Fibroblast of lung (primary cell): ENCODE measurements around the gene MGLL. TPM values are rescaled to one million over a fixed set of nuclear protein-coding genes. Genes with fewer than 3 reads are reported as not detected.

Source experiments
- DNase-seq, 2 donors: peaks; one replicate each; pipeline versions ENCODE4 v3.0.0 to v3.0.0-alpha.2; 2010; ENCODE audit warnings: low read depth in 2 of 2
- H2AFZ ChIP-seq: 2 replicates; pipeline ENCODE4 v1.5.1; 2012; ENCODE audit warnings: low read length, control low read depth, inconsistent platforms
- H3K27ac ChIP-seq: 2 replicates; pipeline ENCODE4 v1.5.1; 2011; ENCODE audit warnings: low read length, control low read depth; ENCODE audit not compliant: insufficient read depth
- H3K27me3 ChIP-seq: 2 replicates; pipeline ENCODE4 v1.5.1; 2011; ENCODE audit warnings: mild to moderate bottlenecking, low read length; ENCODE audit not compliant: control insufficient read depth, insufficient read depth
- H3K36me3 ChIP-seq: 2 replicates; pipeline ENCODE4 v1.5.1; 2011; ENCODE audit warnings: low read length; ENCODE audit not compliant: control insufficient read depth, insufficient read depth
- H3K4me1 ChIP-seq: 2 replicates; pipeline ENCODE4 v1.5.1; 2011; ENCODE audit warnings: low read length; ENCODE audit not compliant: control insufficient read depth, insufficient read depth; ENCODE audit errors: extremely low read depth
- H3K4me2 ChIP-seq: 2 replicates; pipeline ENCODE4 v1.5.1; 2011; ENCODE audit warnings: low read length, control low read depth; ENCODE audit not compliant: insufficient read depth; ENCODE audit errors: extremely low read depth
- H3K4me3 ChIP-seq, 4 experiments: fragments of 200-600 bp in 1 of 4; sonication (generic) in 1 of 4; replicated peaks in 1 of 4; 2 replicates each; pipeline ENCODE4 v1.5.1; 2011 to 2016; ENCODE audit warnings: low read length in 4 of 4, low read depth in 3 of 4, mild to moderate bottlenecking in 3 of 4, control low read depth in 2 of 4, inconsistent platforms in 1 of 4, mixed read lengths in 1 of 4; ENCODE audit not compliant: insufficient read depth in 1 of 4; ENCODE audit errors: control extremely low read depth in 1 of 4
- H3K79me2 ChIP-seq: 2 replicates; pipeline ENCODE4 v1.5.1; 2012; ENCODE audit warnings: mild to moderate bottlenecking, low read length, inconsistent platforms; ENCODE audit not compliant: control insufficient read depth, insufficient read depth
- H3K9ac ChIP-seq: 2 replicates; pipeline ENCODE4 v1.5.1; 2011; ENCODE audit warnings: mild to moderate bottlenecking, low read length, control low read depth; ENCODE audit not compliant: insufficient read depth
- H3K9me3 ChIP-seq: 2 replicates; pipeline ENCODE4 v1.5.1; 2012; ENCODE audit warnings: low read depth, low read length; ENCODE audit not compliant: control insufficient read depth, insufficient read depth
- H4K20me1 ChIP-seq: 2 replicates; pipeline ENCODE4 v1.5.1; 2011; ENCODE audit warnings: low read length; ENCODE audit not compliant: control insufficient read depth, insufficient read depth; ENCODE audit errors: extremely low read depth
- CTCF ChIP-seq, 2 donors: IDR thresholded peaks in 1 of 2; conservative IDR thresholded peaks in 1 of 2; 1 replicate in 1 of 2; 2 replicates in 1 of 2; pipeline ENCODE4 v1.5.1; 2011 to 2012; ENCODE audit warnings: low read length in 2 of 2, control low read depth in 1 of 2, inconsistent platforms in 1 of 2, low read depth in 1 of 2, mild to moderate bottlenecking in 1 of 2
- EZH2 ChIP-seq: IDR thresholded peaks from 2 replicates; pipeline ENCODE4 v1.5.1; 2012; ENCODE audit warnings: low read length, control low read depth, mild to moderate bottlenecking; ENCODE audit errors: missing control alignments
- polyA plus RNA-seq, 2 donors: library from polyadenylated mRNA; depleted of rRNA in 1 of 2; stranded (reverse) in 1 of 2; unstranded in 1 of 2; fragments of >200 nt; gene quantifications; 2 replicates each; pipeline ENCODE4 v1.2.1, GENCODE V29; 2011 to 2012; ENCODE audit warnings: missing spikeins in 1 of 2
- total RNA-seq: library from RNA; depleted of rRNA; stranded (reverse); fragments of >200 nt; gene quantifications from 2 replicates; pipeline ENCODE4 v1.2.1, GENCODE V29; 2014

Gene MGLL
- total and polyA plus RNA-seq, 2 donors (not counting 1 experiment from before 2014, with no cell fraction given) = 60.1 to 122 TPM

GRCh38 chr3:127755305-127755681 lies 67.0 kb downstream of the MGLL start:
- Histone ChIP-seq H3K36me3 (peaks cover 3% of the 10 kb centered on the region), H3K4me3 (no peak overlapping the region), H3K9ac (no peak overlapping the region), H3K79me2 (peaks cover 5% of the 10 kb centered on the region), H4K20me1 (no peaks in the 10 kb centered on the region), H3K4me2 (no peak overlapping the region), H3K4me1 (peaks cover 9% of the 10 kb centered on the region), H3K9me3 (no peaks in the 10 kb centered on the region), H3K27ac (no peak overlapping the region), H2AFZ (no peak overlapping the region), H3K27me3 (no peaks in the 10 kb centered on the region)
- DNase-seq = no peak
- no peak for TF ChIP-seq CTCF (conservative IDR thresholded peaks at IDR 0.05 in 1 of 2, IDR thresholded peaks at IDR 0.05 in 1 of 2; ENCODE audit: low read depth in 1 of 2, low read length in 2 of 2)
- TF ChIP-seq EZH2 = no peak

- H2AFZ ChIP-seq = no peak overlapping the region
- no peak overlapping the region for H3K27ac ChIP-seq
- H3K4me3 ChIP-seq = no peak overlapping the region
- H3K9ac ChIP-seq = no peak overlapping the region
- no peaks in the 10 kb centered on the region for H3K27me3 ChIP-seq
- no peaks in the 10 kb centered on the region for H3K36me3 ChIP-seq
- H3K4me2 ChIP-seq = no peak overlapping the region
- TF ChIP-seq EZH2 (no peak), CTCF (conservative IDR thresholded peaks at IDR 0.05 in 1 of 2, IDR thresholded peaks at IDR 0.05 in 1 of 2; ENCODE audit: low read depth in 1 of 2, low read length in 2 of 2) (no peak)
- H4K20me1 ChIP-seq = no peaks in the 10 kb centered on the region
- H3K9me3 ChIP-seq = no peaks in the 10 kb centered on the region
- peaks cover 15% of the 10 kb centered on the region for H3K4me1 ChIP-seq
- peaks cover 2% of the 10 kb centered on the region for H3K79me2 ChIP-seq
- no peak for DNase-seq
Observed at GRCh38 chr3:127754411-127755304, 67.7 kb downstream of the MGLL start.

DNA sequence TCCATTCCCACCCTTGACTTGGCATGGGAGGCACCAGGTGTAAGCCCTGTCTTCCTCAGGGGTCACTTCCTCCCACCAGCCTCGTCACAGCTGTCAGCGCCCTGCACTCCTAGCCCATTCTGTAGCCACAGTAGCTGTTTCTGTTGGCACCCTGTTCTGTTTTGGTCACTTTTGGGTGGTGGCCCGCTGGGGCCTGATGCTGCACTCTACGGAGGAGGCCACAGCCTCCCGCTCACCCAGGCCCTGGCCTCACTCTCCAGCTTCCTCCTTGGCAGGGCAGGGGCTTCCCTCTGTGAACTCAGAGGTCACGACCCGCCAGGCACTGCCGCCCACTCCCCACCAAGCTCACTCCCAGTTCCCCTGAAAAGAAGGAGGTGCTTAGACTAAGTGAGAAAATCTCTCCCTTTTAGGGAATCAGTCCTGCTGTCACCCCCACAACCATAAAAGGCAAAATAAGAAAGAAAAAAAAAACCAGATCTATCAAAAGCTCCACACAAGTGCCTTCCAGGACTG lies 68.4 kb downstream of the MGLL start:
- no peak for TF ChIP-seq EZH2
- no peak for TF ChIP-seq CTCF (conservative IDR thresholded peaks at IDR 0.05 in 1 of 2, IDR thresholded peaks at IDR 0.05 in 1 of 2; ENCODE audit: low read depth in 1 of 2, low read length in 2 of 2)
- peaks cover 20% of the 10 kb centered on the region for H3K4me1 ChIP-seq
- no peak overlapping the region for H3K4me2 ChIP-seq
- H3K27ac ChIP-seq = no peak overlapping the region
- H3K9me3 ChIP-seq = no peaks in the 10 kb centered on the region
- H3K4me3 ChIP-seq = no peak overlapping the region
- no peaks in the 10 kb centered on the region for H3K36me3 ChIP-seq
- no peak overlapping the region for H3K9ac ChIP-seq
- no peaks in the 10 kb centered on the region for H4K20me1 ChIP-seq
- H3K79me2 ChIP-seq = peaks cover 2% of the 10 kb centered on the region
- H2AFZ ChIP-seq = no peak overlapping the region
- DNase-seq = no peak
- no peaks in the 10 kb centered on the region for H3K27me3 ChIP-seq
